Stimulated activated CD8-positive, alpha-beta memory T cell treated with anti-CD3 and anti-CD28 coated beads, Interleukin-15, amount 100 ng/mL, for 4 hours (primary cell): ENCODE measurements around the gene FIGNL1.
"Not testable (repeated sequence)": the region's sequence is repeated elsewhere in the genome, so short reads cannot be mapped to it uniquely, and the experiment has no call there.

Experiments used
- DNase-seq, 2 donors: peaks; one replicate each; pipeline ENCODE4 v3.0.0-alpha.2; 2020; ENCODE audit warnings: low read depth in 2 of 2

The FIGNL1 gene

GRCh38 chr7:50471970-50472369 is 21.8 kb upstream of the FIGNL1 start:
- no peak for DNase-seq

GRCh38 chr7:50470250-50471163 is 20.4 kb upstream of the FIGNL1 start:
- no peak for DNase-seq

GRCh38 chr7:50469181-50469580 is 19.0 kb upstream of the FIGNL1 start:
- no peak for DNase-seq

GRCh38 chr7:50467817-50468610 is 17.9 kb upstream of the FIGNL1 start:
- DNase-seq = peak; percentile 54 to 67

GRCh38 chr7:50466815-50467585 is 16.9 kb upstream of the FIGNL1 start:
- no peak for DNase-seq

GRCh38 chr7:50463035-50463434 is 12.9 kb upstream of the FIGNL1 start:
- DNase-seq = no peak

- DNase-seq = no peak
Measured at GRCh38 chr7:50462361-50462760, 12.2 kb upstream of the FIGNL1 start.

GRCh38 chr7:50461695-50462094 is 11.5 kb upstream of the FIGNL1 start:
- no peak for DNase-seq

- DNase-seq = not testable (repeated sequence)
Measured at GRCh38 chr7:50459183-50459582, 9.0 kb upstream of the FIGNL1 start.

- DNase-seq = not testable (repeated sequence)
Measured at GRCh38 chr7:50458651-50459050, 8.5 kb upstream of the FIGNL1 start.

- DNase-seq = no peak
Measured at GRCh38 chr7:50456371-50457123, 6.4 kb upstream of the FIGNL1 start.

- DNase-seq = no peak
Measured at GRCh38 chr7:50455658-50456057, 5.5 kb upstream of the FIGNL1 start.

- no peak for DNase-seq
Measured at GRCh38 chr7:50454968-50455367, 4.8 kb upstream of the FIGNL1 start.

GRCh38 chr7:50450590-50451032 is 461 bp upstream of the FIGNL1 start:
- DNase-seq = peak; percentile 1 to 14

GRCh38 chr7:50449501-50449880 is 659 bp downstream of the FIGNL1 start:
- no peak for DNase-seq

- DNase-seq = no peak
Measured at GRCh38 chr7:50448823-50449222, 1.3 kb downstream of the FIGNL1 start.

GRCh38 chr7:50446542-50446960 is 3.6 kb downstream of the FIGNL1 start:
- no peak for DNase-seq

GRCh38 chr7:50436133-50436806 is 13.9 kb downstream of the FIGNL1 start:
- DNase-seq = no peak

- no peak for DNase-seq
Measured at GRCh38 chr7:50431722-50432305, 18.3 kb downstream of the FIGNL1 start.

GRCh38 chr7:50431316-50431715 is 18.8 kb downstream of the FIGNL1 start:
- no peak for DNase-seq
